OCI-LY7 (cell line): ENCODE data around the gene SRSF7. TPM values are rescaled to one million over a fixed set of nuclear protein-coding genes. Genes with fewer than 3 reads are reported as not detected.
"Not testable (repeated sequence)": the region's sequence is repeated elsewhere in the genome, so short reads cannot be mapped to it uniquely, and the experiment has no call there.

Experiments used
- BruUV-seq: library from RNA; stranded (reverse); fragments of 400-500 nt; replicated peaks from 2 replicates; lab custom pipeline; 2021; lab: Mats Ljungman, UMichigan
- CTCF ChIA-PET: fragments of 300-600 bp; sonication (Branson Sonifier 250); formaldehyde crosslinking; loops from one replicate; lab custom pipeline; 2022; ENCODE audit warnings: antibody characterized with exemption; ENCODE audit not compliant: unreplicated experiment; lab: Charles Lee
- POLR2A ChIA-PET: fragments of 300-600 bp; sonication (Branson Sonifier 250); formaldehyde crosslinking; loops from one replicate; lab custom pipeline; 2022; ENCODE audit warnings: antibody characterized with exemption; lab: Charles Lee
- DNase-seq: peaks from one replicate; pipeline ENCODE4 v3.0.0-alpha.2; 2015; ENCODE audit warnings: low spot score
- H2AFZ ChIP-seq: fragments of 200-600 bp; sonication (generic), shearing (Covaris generic); 2 replicates; pipeline ENCODE4 v1.6.1; 2014; ENCODE audit warnings: mild to moderate bottlenecking, antibody characterized with exemption, low read length, moderate library complexity
- H3K27ac ChIP-seq: fragments of 200-600 bp; sonication (generic); 2 replicates; pipeline ENCODE4 v1.5.1; 2014; ENCODE audit warnings: mixed run types, low read depth, mild to moderate bottlenecking, moderate library complexity, low read length, inconsistent platforms; ENCODE audit not compliant: poor library complexity, severe bottlenecking
- H3K36me3 ChIP-seq: fragments of 200-600 bp; sonication (generic); 2 replicates; pipeline ENCODE4 v1.6.1; 2014; ENCODE audit warnings: mild to moderate bottlenecking, antibody characterized with exemption, low read length, moderate library complexity, mixed read lengths; ENCODE audit not compliant: insufficient read depth
- H3K4me1 ChIP-seq: fragments of 200-600 bp; sonication (generic); 2 replicates; pipeline ENCODE4 v1.5.1; 2014; ENCODE audit warnings: mild to moderate bottlenecking, low read length; ENCODE audit not compliant: insufficient read depth, poor library complexity, severe bottlenecking
- H3K4me2 ChIP-seq: fragments of 200-600 bp; sonication (generic); 2 replicates; pipeline ENCODE4 v1.6.1; 2014; ENCODE audit warnings: mild to moderate bottlenecking, low read length
- H3K4me3 ChIP-seq: fragments of 200-600 bp; sonication (generic); 2 replicates; pipeline ENCODE4 v1.5.1; 2014; ENCODE audit warnings: mild to moderate bottlenecking, low read depth, low read length; ENCODE audit not compliant: poor library complexity, severe bottlenecking
- H3K79me2 ChIP-seq: fragments of 200-600 bp; sonication (generic); 2 replicates; pipeline ENCODE4 v1.6.1; 2016; ENCODE audit warnings: low read depth, mild to moderate bottlenecking, low read length, moderate library complexity, mixed read lengths; ENCODE audit not compliant: insufficient read depth
- H3K9me2 ChIP-seq: fragments of 200-600 bp; sonication (generic); 2 replicates; pipeline ENCODE4 v1.6.1; 2016; ENCODE audit warnings: mild to moderate bottlenecking, low read length, mixed read lengths; ENCODE audit not compliant: insufficient read depth
- H3K9me3 ChIP-seq: fragments of 200-600 bp; sonication (generic); 2 replicates; pipeline ENCODE4 v1.6.1; 2014; ENCODE audit warnings: mild to moderate bottlenecking, mixed run types, low read length, mixed read lengths
- H4K20me1 ChIP-seq: fragments of 200-600 bp; sonication (generic); 2 replicates; pipeline ENCODE4 v1.6.1; 2014; ENCODE audit warnings: mild to moderate bottlenecking, antibody characterized with exemption, low read length, moderate library complexity, mixed read lengths; ENCODE audit not compliant: insufficient read depth
- EZH2phosphoT487 ChIP-seq: fragments of 200-600 bp; sonication (generic); IDR thresholded peaks from 2 replicates; pipeline ENCODE4 v1.6.1; 2018; ENCODE audit warnings: low read depth, borderline replicate concordance, mild to moderate bottlenecking, mixed run types, antibody characterized with exemption, low read length, moderate library complexity, mixed read lengths
- intact Hi-C: fragments of 100-400 bp; cut with micrococcal nuclease; formaldehyde crosslinking; loops from one replicate; pipeline ENCODE4 v1.10.0; 2022; ENCODE audit not compliant: unreplicated experiment
- total RNA-seq, 2 experiments: library from RNA; depleted of rRNA in 1 of 2; stranded (reverse); fragments of >200 nt in 1 of 2; shearing (Covaris generic) in 1 of 2; gene quantifications; 2 replicates each; pipeline ENCODE4 v1.2.3, GENCODE V29; 2014 to 2022
- TF ChIP-seq, protein P1 (sequence below): fragments of 200-600 bp; sonication (generic); conservative IDR thresholded peaks from 2 replicates; pipeline ENCODE4 v1.5.1; 2014; ENCODE audit warnings: mild to moderate bottlenecking, antibody characterized with exemption, low read length, moderate library complexity, mixed read lengths

The SRSF7 gene
- total RNA-seq, 2 experiments from 2014 or later: 320 to 337 TPM

DNA sequence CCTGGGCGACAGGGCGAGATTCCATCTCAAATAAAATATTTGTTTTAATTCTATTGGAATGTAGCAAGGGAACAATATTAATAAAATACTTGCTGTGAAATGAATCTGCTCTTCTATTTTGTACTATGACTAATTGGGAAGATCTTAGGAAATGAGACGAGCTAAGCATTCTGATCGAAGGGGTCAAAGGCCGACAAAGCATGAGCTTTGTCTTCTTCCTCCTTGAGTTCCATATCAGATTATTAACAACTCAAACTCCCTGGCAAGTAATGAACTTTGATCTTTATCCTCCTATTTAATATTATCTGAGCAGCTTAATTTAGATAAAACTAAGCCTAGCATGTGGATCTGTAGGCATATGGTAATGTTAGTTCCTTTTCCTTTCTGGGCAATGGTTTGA is 42.4 kb upstream of the SRSF7 start:
- TF ChIP-seq, protein P1, sequence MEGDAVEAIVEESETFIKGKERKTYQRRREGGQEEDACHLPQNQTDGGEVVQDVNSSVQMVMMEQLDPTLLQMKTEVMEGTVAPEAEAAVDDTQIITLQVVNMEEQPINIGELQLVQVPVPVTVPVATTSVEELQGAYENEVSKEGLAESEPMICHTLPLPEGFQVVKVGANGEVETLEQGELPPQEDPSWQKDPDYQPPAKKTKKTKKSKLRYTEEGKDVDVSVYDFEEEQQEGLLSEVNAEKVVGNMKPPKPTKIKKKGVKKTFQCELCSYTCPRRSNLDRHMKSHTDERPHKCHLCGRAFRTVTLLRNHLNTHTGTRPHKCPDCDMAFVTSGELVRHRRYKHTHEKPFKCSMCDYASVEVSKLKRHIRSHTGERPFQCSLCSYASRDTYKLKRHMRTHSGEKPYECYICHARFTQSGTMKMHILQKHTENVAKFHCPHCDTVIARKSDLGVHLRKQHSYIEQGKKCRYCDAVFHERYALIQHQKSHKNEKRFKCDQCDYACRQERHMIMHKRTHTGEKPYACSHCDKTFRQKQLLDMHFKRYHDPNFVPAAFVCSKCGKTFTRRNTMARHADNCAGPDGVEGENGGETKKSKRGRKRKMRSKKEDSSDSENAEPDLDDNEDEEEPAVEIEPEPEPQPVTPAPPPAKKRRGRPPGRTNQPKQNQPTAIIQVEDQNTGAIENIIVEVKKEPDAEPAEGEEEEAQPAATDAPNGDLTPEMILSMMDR: no peak
- no peak for TF ChIP-seq EZH2phosphoT487
- intact Hi-C loops: no loop called here
- BruUV-seq: no TSS peak
- Histone ChIP-seq H3K36me3 (peaks cover 3% of the 10 kb centered on the region; the same call in 1 of the 2 replicates), H3K4me1 (no peaks in the 10 kb centered on the region), H3K4me2 (no peak overlapping the region), H3K79me2 (no peaks in the 10 kb centered on the region), H2AFZ (no peak overlapping the region), H3K27ac (no peak overlapping the region), H4K20me1 (no peaks in the 10 kb centered on the region), H3K9me3 (no peaks in the 10 kb centered on the region), H3K4me3 (no peak overlapping the region), H3K9me2 (no peaks in the 10 kb centered on the region)
- DNase-seq: no peak
- CTCF ChIA-PET: no interaction called here
- POLR2A ChIA-PET: no interaction called here

DNA sequence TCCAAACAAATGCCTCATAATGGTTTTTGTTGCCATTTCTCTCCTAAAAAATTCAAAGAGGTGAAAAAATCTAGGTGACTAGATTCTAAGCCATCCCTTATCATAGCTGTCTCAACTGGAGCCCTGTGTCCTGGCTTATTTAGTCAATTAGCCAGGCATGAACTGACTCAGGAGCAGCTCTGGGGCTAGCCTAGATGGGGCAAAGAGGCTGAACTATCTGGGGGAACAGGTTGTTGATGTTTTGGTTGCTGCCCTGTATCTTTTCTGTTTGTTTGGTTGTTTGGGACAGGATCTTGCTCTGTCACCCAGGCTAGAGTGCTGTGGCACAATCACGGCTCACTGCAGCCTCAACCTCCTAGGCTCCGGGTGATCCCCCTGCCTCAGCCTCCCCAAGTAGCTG is 41.6 kb upstream of the SRSF7 start:
- H3K79me2 ChIP-seq: no peaks in the 10 kb centered on the region
- no peak overlapping the region for H2AFZ ChIP-seq
- intact Hi-C loops: no loop called here
- POLR2A ChIA-PET: no interaction called here
- H4K20me1 ChIP-seq: no peaks in the 10 kb centered on the region
- no peak for TF ChIP-seq EZH2phosphoT487
- TF ChIP-seq, protein P1: no peak
- no peaks in the 10 kb centered on the region for H3K9me2 ChIP-seq
- H3K36me3 ChIP-seq: no peaks in the 10 kb centered on the region
- no peak overlapping the region for H3K4me3 ChIP-seq
- CTCF ChIA-PET: no interaction called here
- BruUV-seq: no TSS peak
- no peak overlapping the region for H3K4me2 ChIP-seq
- no peak overlapping the region for H3K27ac ChIP-seq
- no peaks in the 10 kb centered on the region for H3K9me3 ChIP-seq
- DNase-seq: no peak
- no peaks in the 10 kb centered on the region for H3K4me1 ChIP-seq

DNA sequence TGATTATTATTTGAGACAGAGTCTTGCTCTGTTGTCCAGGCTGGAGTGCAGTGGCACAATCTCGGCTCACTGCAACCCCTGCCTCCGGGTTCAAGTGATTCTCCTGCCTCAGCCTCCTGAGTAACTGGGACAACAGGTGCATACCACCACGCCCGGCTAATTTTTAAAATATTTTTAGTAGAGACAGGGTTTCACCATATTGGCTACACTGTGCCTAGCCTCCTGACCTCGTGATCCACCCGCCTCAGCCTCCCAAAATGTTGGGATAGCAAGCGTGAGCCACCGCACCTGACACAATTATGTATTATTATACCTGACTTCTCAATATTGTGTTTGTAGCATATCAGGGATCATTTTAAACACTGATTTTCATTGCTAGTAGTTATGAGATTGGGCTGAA is 41.2 kb upstream of the SRSF7 start:
- DNase-seq, H3K4me2 ChIP-seq, H4K20me1 ChIP-seq, H2AFZ ChIP-seq, CTCF ChIA-PET, BruUV-seq, H3K4me1 ChIP-seq, H3K4me3 ChIP-seq, intact Hi-C loops, H3K79me2 ChIP-seq, POLR2A ChIA-PET, H3K36me3 ChIP-seq, H3K9me3 ChIP-seq, H3K27ac ChIP-seq, H3K9me2 ChIP-seq: not testable (repeated sequence)
